ENCODE measurements around the gene ATOSB. TPM values are rescaled to one million over a fixed set of nuclear protein-coding genes. Genes with fewer than 3 reads are reported as not detected.

The ATOSB gene
- total and polyA plus RNA-seq, 9 of the 15 experiments (the other 6 are each of a cell fraction or from before 2014, with no cell fraction given) = 0.45 to 8.0 (median 4.2) TPM

- H3K9me3 ChIP-seq (replicated peaks; ENCODE audit: control insufficient read depth, insufficient read depth, low read depth, low read length) = no peaks in the 10 kb centered on the region
- BruUV-seq (replicated peaks) = no TSS peak
- H3K9ac ChIP-seq (ENCODE audit: insufficient read depth in 1 of 2, low read depth in 2 of 2, low read length in 2 of 2) = no peak overlapping the region
- peaks cover 14 to 17% of the 10 kb centered on the region in 2 experiments; a peak in 3 of 5 replicates for H3K4me1 ChIP-seq (replicated peaks in 1 of 2; ENCODE audit: control insufficient read depth in 2 of 2, insufficient read depth in 2 of 2, low read length in 2 of 2)
- H4K20me1 ChIP-seq (replicated peaks; ENCODE audit: control insufficient read depth, insufficient read depth, low read length) = peaks cover 19% of the 10 kb centered on the region
- H3K36me3 ChIP-seq (ENCODE audit: control insufficient read depth, insufficient read depth, low read length) = peaks cover 61% of the 10 kb centered on the region
- ATAC-seq = no peak
- 100% methylated on average over 6 of the region's 6 CpGs for WGBS (ENCODE audit: insufficient coverage, low coverage, missing lambda C conversion rate)
- no peak for DNase-seq (ENCODE audit: extremely low read depth in 1 of 4, low spot score in 3 of 4)
- ChIA-PET POLR2A (no interaction called here), CTCF (ENCODE audit: low intra/inter-chr PET ratio) (no interaction called here)
- peaks cover 4% of the 10 kb centered on the region for H3K9me1 ChIP-seq (ENCODE audit: control insufficient read depth, insufficient read depth, low read length)
- FAIRE-seq = no peak
- in situ Hi-C loops (cut with MboI) = no loop called here
- H3K27ac ChIP-seq (ENCODE audit: extremely low read depth, low read depth, low read length) = no peak overlapping the region
- no peak overlapping the region for H3K4me2 ChIP-seq (ENCODE audit: insufficient read depth, low read length)
- intact Hi-C loops (cut with micrococcal nuclease) = no loop called here
- no peaks in the 10 kb centered on the region for H3K27me3 ChIP-seq (ENCODE audit: control insufficient read depth in 2 of 2, insufficient read depth in 2 of 2, low read length in 2 of 2)
- TF ChIP-seq RBBP5 (IDR thresholded peaks at IDR 0.05; ENCODE audit: borderline replicate concordance, insufficient read depth, low read length, poor library complexity, severe bottlenecking) = no peak
- TF ChIP-seq TARDBP (IDR thresholded peaks at IDR 0.05) = no peak
- no peak for TF ChIP-seq CLOCK (CRISPR knock-in tag; IDR thresholded peaks at IDR 0.05; ENCODE audit: borderline replicate concordance)
- no peak for TF ChIP-seq CBFA2T2 (conservative IDR thresholded peaks at IDR 0.05)
- no peak for TF ChIP-seq RAD51 (IDR thresholded peaks at IDR 0.05; ENCODE audit: borderline replicate concordance, low read depth)
- no peak for TF ChIP-seq VEZF1 (CRISPR knock-in tag; IDR thresholded peaks at IDR 0.05)
- TF ChIP-seq ELK1 (CRISPR knock-in tag; IDR thresholded peaks at IDR 0.05) = no peak
- TF ChIP-seq MCM5 (IDR thresholded peaks at IDR 0.05; ENCODE audit: low read depth) = no peak
- no peak overlapping the region for H2AFZ ChIP-seq (ENCODE audit: low read depth, low read length)
- peaks cover 52% of the 10 kb centered on the region for H3K79me2 ChIP-seq (ENCODE audit: control insufficient read depth, insufficient read depth, low read length)
- no peak overlapping the region for H3K4me3 ChIP-seq
Measured at GRCh38 chr9:35074141-35074540, 41.5 kb downstream of the ATOSB start.
